ENCODE data around the gene NREP.

- TF ChIP-seq POLR2AphosphoS5 (IDR thresholded peaks at IDR 0.05; ENCODE audit: borderline replicate concordance, low read depth, low read length) (no peak), EZH2 (IDR thresholded peaks at IDR 0.05) (no peak)
Observed at GRCh38 chr5:111685969-111686368, 71.0 kb downstream of the NREP start.

Data from SK-N-MC (cell line).